Upper lobe of left lung (tissue), 6 donors: ENCODE data around the gene CHMP4A. TPM values are rescaled to one million over a fixed set of nuclear protein-coding genes. Genes with fewer than 3 reads are reported as not detected.
"Not testable (repeated sequence)": the region's sequence is repeated elsewhere in the genome, so short reads cannot be mapped to it uniquely, and the experiment has no call there.

Experiments used
- ATAC-seq, 2 donors: fragments of 200-7000 bp; cut with Tn5 transposase; one replicate each; pipeline ENCODE4 v1.9.1; 2022; ENCODE audit warnings: mild to moderate bottlenecking in 2 of 2, moderate library complexity in 2 of 2; ENCODE audit not compliant: low FRiP score in 2 of 2
- DNase-seq, 2 donors: peaks; one replicate each; pipeline ENCODE4 v3.0.0-alpha.2; 2019 to 2020
- H3K27ac ChIP-seq, 4 donors: fragments of 200-600 bp; sonication (generic); one replicate each; pipeline ENCODE4 v1.5.1; 2016 to 2019
- H3K27me3 ChIP-seq, 4 donors: fragments of 200-600 bp; sonication (generic); one replicate each; pipeline ENCODE4 v1.5.1; 2017 to 2019
- H3K36me3 ChIP-seq, 4 donors: fragments of 200-600 bp; sonication (generic); one replicate each; pipeline ENCODE4 v1.5.1; 2016 to 2019
- H3K4me1 ChIP-seq, 4 donors: fragments of 200-600 bp; sonication (generic); one replicate each; pipeline ENCODE4 v1.5.1; 2018 to 2019
- H3K4me3 ChIP-seq, 4 donors: fragments of 200-600 bp; sonication (generic); one replicate each; pipeline ENCODE4 v1.5.1; 2017 to 2019; ENCODE audit warnings: mild to moderate bottlenecking in 2 of 4, moderate library complexity in 1 of 4
- H3K9me3 ChIP-seq, 4 donors: fragments of 200-600 bp; sonication (generic); one replicate each; pipeline ENCODE4 v1.5.1; 2018 to 2019
- EP300 ChIP-seq, 4 donors: sonication (generic); formaldehyde crosslinking; IDR thresholded peaks; one replicate each; pipeline ENCODE4 v1.5.1; 2017; ENCODE audit warnings: antibody characterized with exemption in 4 of 4, control low read depth in 2 of 4
- POLR2A ChIP-seq, 4 donors: fragments of 450-650 bp; IDR thresholded peaks; one replicate each; pipeline ENCODE4 v1.5.1; 2016 to 2017; ENCODE audit warnings: antibody characterized with exemption in 4 of 4, mild to moderate bottlenecking in 2 of 4
- POLR2AphosphoS5 ChIP-seq, 2 donors: sonication (generic); formaldehyde crosslinking; IDR thresholded peaks; one replicate each; pipeline ENCODE4 v1.5.1; 2017; ENCODE audit warnings: antibody characterized with exemption in 2 of 2
- WGBS, 2 donors: methylation state at CpG; one replicate each; pipeline ENCODE4 v1.1.5; 2017 to 2018; 5-methylcytosine and 5-hydroxymethylcytosine counted together
- total RNA-seq, 6 donors: library from RNA; depleted of rRNA in 4 of 6; stranded (reverse); fragments of >200 nt in 4 of 6; gene quantifications; one replicate each; pipeline versions ENCODE4 v1.1.0 to v1.2.1, GENCODE V29; 2016 to 2021
- TF ChIP-seq, protein P1 (sequence below), 6 experiments: fragments of 450-650 bp in 4 of 6; fragments of 200-600 bp in 2 of 6; sonication (generic) in 2 of 6; IDR thresholded peaks; one replicate each; pipeline ENCODE4 v1.5.1; 2016 to 2019; ENCODE audit warnings: antibody characterized with exemption in 6 of 6
- donor health status: DM: no; HTN: no; CAD: no; lungs with moderate emphysema.
- donor health status: DM: no; HTN: yes; CAD: no; lungs with severe emphysema.

Gene CHMP4A
- total RNA-seq, 6 donors from 2014 or later, result 39.9 to 112 (median 61.5) TPM

DNA sequence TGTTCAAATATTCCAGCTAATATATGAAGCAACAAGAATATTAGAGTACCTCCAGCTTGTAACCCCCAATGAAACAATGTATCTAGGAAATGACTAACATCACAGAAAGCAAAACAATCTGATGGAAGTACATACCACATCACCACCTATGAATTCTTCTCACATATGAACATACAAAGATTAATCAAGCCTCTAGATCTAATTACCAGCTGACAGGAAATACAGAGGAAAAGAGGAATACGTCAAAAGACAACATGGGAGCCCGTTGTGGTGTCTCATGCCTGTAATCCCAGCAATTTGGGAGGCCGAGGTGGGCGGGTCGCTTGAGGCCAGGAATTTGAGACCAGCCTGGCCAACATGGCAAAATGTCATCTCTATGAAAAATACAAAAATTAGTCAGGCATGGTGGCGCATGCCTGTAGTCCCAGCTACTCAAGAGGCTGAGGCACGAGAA, 11.4 kb upstream of the CHMP4A start:
- no peak for DNase-seq
- peak overlapping the region in 1 of 4 donors; percentile 60 for H3K27ac ChIP-seq
- H3K9me3 ChIP-seq, result no peaks in the 10 kb centered on the region
- peaks cover 0 to 21% (median 3%) of the 10 kb centered on the region in 4 donors for H3K36me3 ChIP-seq
- TF ChIP-seq POLR2AphosphoS5 (IDR thresholded peaks at IDR 0.05), result no peak
- TF ChIP-seq EP300 (IDR thresholded peaks at IDR 0.05), result no peak
- TF ChIP-seq POLR2A (IDR thresholded peaks at IDR 0.05), result no peak
- TF ChIP-seq, protein P1, sequence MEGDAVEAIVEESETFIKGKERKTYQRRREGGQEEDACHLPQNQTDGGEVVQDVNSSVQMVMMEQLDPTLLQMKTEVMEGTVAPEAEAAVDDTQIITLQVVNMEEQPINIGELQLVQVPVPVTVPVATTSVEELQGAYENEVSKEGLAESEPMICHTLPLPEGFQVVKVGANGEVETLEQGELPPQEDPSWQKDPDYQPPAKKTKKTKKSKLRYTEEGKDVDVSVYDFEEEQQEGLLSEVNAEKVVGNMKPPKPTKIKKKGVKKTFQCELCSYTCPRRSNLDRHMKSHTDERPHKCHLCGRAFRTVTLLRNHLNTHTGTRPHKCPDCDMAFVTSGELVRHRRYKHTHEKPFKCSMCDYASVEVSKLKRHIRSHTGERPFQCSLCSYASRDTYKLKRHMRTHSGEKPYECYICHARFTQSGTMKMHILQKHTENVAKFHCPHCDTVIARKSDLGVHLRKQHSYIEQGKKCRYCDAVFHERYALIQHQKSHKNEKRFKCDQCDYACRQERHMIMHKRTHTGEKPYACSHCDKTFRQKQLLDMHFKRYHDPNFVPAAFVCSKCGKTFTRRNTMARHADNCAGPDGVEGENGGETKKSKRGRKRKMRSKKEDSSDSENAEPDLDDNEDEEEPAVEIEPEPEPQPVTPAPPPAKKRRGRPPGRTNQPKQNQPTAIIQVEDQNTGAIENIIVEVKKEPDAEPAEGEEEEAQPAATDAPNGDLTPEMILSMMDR (IDR thresholded peaks at IDR 0.05), result no peak
- H3K4me3 ChIP-seq, result no peak overlapping the region
- H3K27me3 ChIP-seq, result no peaks in the 10 kb centered on the region
- ATAC-seq, result no peak
- 73 to 78% methylated on average over 7 of the region's 7 CpGs for WGBS, 2 donors
- H3K4me1 ChIP-seq, result peaks cover 0 to 12% (median 4%) of the 10 kb centered on the region in 4 donors

DNA sequence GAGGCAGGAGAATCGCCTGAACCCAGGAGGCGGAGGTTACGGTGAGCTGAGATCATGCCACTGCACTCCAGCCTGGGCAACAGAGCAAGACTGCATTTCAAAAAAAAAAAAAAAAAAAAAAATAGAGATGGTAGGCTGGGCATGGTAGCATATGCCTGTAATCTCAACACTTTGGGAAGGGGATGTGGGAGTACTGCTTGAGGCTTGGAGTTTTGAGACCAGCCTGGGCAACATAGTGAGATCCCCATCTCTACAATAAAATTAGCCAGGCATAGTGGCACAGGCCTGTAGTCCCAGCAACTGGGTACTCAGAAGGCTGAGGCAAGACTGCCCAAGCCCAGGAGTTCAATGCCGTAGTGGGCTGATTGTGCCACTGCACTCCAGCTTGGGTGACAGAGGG, 9.7 kb upstream of the CHMP4A start:
- peaks cover 0 to 13% (median 5%) of the 10 kb centered on the region in 4 donors for H3K36me3 ChIP-seq
- ATAC-seq, H3K27me3 ChIP-seq, H3K4me3 ChIP-seq, H3K4me1 ChIP-seq, H3K27ac ChIP-seq, H3K9me3 ChIP-seq, DNase-seq: not testable (repeated sequence)
- 100% methylated on average over 3 to 4 of the region's 4 CpGs for WGBS, 2 donors

DNA sequence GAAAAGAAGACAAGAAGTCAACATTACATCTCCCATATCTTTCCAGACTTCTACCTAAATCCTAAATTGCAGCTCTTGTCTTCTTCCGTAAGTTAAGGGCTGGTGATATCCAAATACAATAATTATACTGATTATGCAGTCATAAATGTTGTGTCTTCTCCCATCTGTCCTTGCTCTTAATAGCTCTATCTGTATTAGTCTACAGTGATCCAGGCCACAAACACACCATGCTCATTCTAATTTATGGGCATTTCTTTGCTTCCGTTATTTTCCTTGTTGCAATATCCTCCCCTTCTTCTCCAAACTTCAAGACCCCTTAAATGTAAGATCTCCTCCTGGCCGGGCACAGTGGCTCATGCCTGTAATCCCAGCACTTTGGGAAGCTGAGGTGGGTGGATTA, 6.2 kb upstream of the CHMP4A start:
- no peak for DNase-seq
- no peak overlapping the region for H3K27ac ChIP-seq
- TF ChIP-seq, protein P1 (IDR thresholded peaks at IDR 0.05), result no peak
- TF ChIP-seq POLR2A (IDR thresholded peaks at IDR 0.05), result no peak
- no peak for TF ChIP-seq EP300 (IDR thresholded peaks at IDR 0.05)
- no peak for TF ChIP-seq POLR2AphosphoS5 (IDR thresholded peaks at IDR 0.05)
- no peak for ATAC-seq
- peaks cover 10 to 16% (median 14%) of the 10 kb centered on the region in 4 donors for H3K4me1 ChIP-seq
- 57 to 63% methylated on average over 3 of the region's 3 CpGs for WGBS, 2 donors
- no peak overlapping the region for H3K4me3 ChIP-seq
- peaks cover 0 to 10% (median 5%) of the 10 kb centered on the region in 4 donors for H3K36me3 ChIP-seq
- no peaks in the 10 kb centered on the region for H3K27me3 ChIP-seq
- no peaks in the 10 kb centered on the region for H3K9me3 ChIP-seq

DNA sequence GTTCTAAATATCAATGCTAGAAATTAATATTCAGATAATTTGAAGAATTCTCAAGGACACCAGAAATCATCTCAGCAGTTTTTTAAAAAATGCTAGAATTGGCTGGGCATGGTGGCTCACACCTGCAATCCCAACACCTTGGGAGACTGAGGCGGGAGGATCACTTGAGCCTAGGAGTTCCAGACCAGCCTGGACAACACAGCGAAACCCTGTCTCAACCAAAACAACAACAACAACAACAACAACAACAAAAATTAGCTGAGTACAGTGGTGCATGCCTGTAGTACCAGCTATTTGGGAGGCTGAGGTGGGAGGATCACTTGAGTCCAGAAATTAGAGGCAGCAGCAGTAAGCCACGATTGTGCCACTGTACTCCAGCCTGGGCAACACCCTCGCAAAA, 5.8 kb upstream of the CHMP4A start:
- WGBS, 2 donors, result 80 to 85% methylated on average over 4 of the region's 4 CpGs
- no peaks in the 10 kb centered on the region for H3K9me3 ChIP-seq
- no peak overlapping the region for H3K27ac ChIP-seq
- TF ChIP-seq EP300 (IDR thresholded peaks at IDR 0.05) (no peak), POLR2AphosphoS5 (IDR thresholded peaks at IDR 0.05) (no peak), POLR2A (IDR thresholded peaks at IDR 0.05) (no peak)
- TF ChIP-seq, protein P1 (IDR thresholded peaks at IDR 0.05), result no peak
- H3K27me3 ChIP-seq, result no peaks in the 10 kb centered on the region
- H3K36me3 ChIP-seq, result peaks cover 0 to 10% (median 5%) of the 10 kb centered on the region in 4 donors
- DNase-seq (no peak), ATAC-seq (no peak)
- H3K4me3 ChIP-seq, result no peak overlapping the region
- peaks cover 11 to 18% (median 17%) of the 10 kb centered on the region in 4 donors for H3K4me1 ChIP-seq

DNA sequence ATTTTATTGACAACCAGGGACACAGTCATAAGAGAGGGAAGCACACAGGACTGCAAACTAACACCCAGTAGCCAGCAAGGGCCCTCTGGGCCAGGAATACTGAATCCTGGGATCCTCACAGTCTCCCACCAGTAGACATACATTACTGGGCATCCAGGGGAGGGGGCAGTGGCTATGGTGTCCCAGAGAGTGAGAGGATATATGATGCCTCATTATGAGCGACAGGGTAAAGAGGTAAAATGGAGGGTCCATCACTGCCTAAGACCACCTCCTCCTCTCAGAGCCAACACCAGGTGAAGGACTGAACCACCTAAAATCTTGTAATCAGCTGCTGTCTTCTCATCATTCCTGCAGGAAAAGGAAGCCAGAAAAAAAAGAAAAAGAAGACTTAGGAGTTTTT, 3.6 kb upstream of the CHMP4A start:
- not testable (repeated sequence) for H3K4me3 ChIP-seq, H3K9me3 ChIP-seq, DNase-seq, H3K36me3 ChIP-seq, H3K27me3 ChIP-seq, ATAC-seq, H3K27ac ChIP-seq
- peaks cover 18 to 34% (median 25%) of the 10 kb centered on the region in 4 donors for H3K4me1 ChIP-seq
- 94 to 100% methylated on average over 1 of the region's 1 CpG for WGBS, 2 donors

DNA sequence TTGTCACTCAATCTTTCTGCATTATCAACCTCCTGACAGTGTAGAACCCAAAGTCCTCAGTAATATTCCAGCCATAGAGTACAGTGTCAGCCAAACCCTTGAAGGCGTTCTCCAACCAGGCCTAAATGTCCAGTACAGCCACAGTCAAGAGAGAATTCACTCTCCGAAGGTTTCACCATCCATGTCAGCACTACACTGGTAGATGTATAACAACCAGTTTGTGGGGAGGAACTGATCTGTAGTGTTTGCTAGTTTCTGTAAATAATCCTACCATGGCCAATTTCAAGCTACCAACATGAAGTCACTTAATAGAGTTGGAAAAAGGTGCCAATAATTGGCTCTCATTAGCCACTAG, 3.0 kb upstream of the CHMP4A start:
- no peak for ATAC-seq
- DNase-seq, result no peak
- TF ChIP-seq, protein P1 (IDR thresholded peaks at IDR 0.05), result no peak
- TF ChIP-seq POLR2AphosphoS5 (IDR thresholded peaks at IDR 0.05), result no peak
- no peak for TF ChIP-seq EP300 (IDR thresholded peaks at IDR 0.05)
- TF ChIP-seq POLR2A (IDR thresholded peaks at IDR 0.05), result no peak
- Histone ChIP-seq H3K4me1 (peaks cover 18 to 39% (median 25%) of the 10 kb centered on the region in 4 donors), H3K4me3 (peak overlapping the region in 1 of 4 donors; percentile 70), H3K36me3 (peaks cover 3 to 11% (median 6%) of the 10 kb centered on the region in 4 donors), H3K27ac (peak overlapping the region; percentile 88 to 91 (median 90)), H3K9me3 (no peaks in the 10 kb centered on the region), H3K27me3 (no peaks in the 10 kb centered on the region)
- 75 to 92% methylated on average over 2 of the region's 2 CpGs for WGBS, 2 donors
